ENCODE results near the gene ODAPH.

GRCh38 chr4:75561789-75562188 is 5.9 kb downstream of the ODAPH start:
- TF ChIP-seq, protein P1, sequence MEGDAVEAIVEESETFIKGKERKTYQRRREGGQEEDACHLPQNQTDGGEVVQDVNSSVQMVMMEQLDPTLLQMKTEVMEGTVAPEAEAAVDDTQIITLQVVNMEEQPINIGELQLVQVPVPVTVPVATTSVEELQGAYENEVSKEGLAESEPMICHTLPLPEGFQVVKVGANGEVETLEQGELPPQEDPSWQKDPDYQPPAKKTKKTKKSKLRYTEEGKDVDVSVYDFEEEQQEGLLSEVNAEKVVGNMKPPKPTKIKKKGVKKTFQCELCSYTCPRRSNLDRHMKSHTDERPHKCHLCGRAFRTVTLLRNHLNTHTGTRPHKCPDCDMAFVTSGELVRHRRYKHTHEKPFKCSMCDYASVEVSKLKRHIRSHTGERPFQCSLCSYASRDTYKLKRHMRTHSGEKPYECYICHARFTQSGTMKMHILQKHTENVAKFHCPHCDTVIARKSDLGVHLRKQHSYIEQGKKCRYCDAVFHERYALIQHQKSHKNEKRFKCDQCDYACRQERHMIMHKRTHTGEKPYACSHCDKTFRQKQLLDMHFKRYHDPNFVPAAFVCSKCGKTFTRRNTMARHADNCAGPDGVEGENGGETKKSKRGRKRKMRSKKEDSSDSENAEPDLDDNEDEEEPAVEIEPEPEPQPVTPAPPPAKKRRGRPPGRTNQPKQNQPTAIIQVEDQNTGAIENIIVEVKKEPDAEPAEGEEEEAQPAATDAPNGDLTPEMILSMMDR (conservative IDR thresholded peaks at IDR 0.05) = no peak
- no peak for TF ChIP-seq ZFX (IDR thresholded peaks at IDR 0.05)
